Fibroblast of pulmonary artery (primary cell): Measurements from ENCODE around the gene SLC22A12.
"Not testable (repeated sequence)": the region's sequence is repeated elsewhere in the genome, so short reads cannot be mapped to it uniquely, and the experiment has no call there.

ENCODE experiments used
- DNase-seq: peaks from one replicate; pipeline ENCODE4 v3.0.0-alpha.2; 2010; ENCODE audit warnings: low read depth
- H3K4me3 ChIP-seq: replicated peaks from 2 replicates; pipeline ENCODE4 v1.5.1; 2011; ENCODE audit warnings: low read depth, mild to moderate bottlenecking, control low read depth, low read length, moderate library complexity
- CTCF ChIP-seq: IDR thresholded peaks from 2 replicates; pipeline ENCODE4 v1.5.1; 2011; ENCODE audit warnings: mild to moderate bottlenecking, control low read depth, low read length, inconsistent platforms; ENCODE audit errors: missing control alignments

SLC22A12 gene

GRCh38 chr11:64558869-64559268 is 32.2 kb upstream of the SLC22A12 start:
- DNase-seq = no peak
- H3K4me3 ChIP-seq = no peak overlapping the region
- TF ChIP-seq CTCF = no peak

- no peak for DNase-seq
- no peak overlapping the region for H3K4me3 ChIP-seq
- no peak for TF ChIP-seq CTCF
Observed at GRCh38 chr11:64559351-64560138, 31.5 kb upstream of the SLC22A12 start.

- H3K4me3 ChIP-seq = no peak overlapping the region
- TF ChIP-seq CTCF = no peak
- no peak for DNase-seq
Observed at GRCh38 chr11:64560139-64560771, 30.8 kb upstream of the SLC22A12 start.

DNA sequence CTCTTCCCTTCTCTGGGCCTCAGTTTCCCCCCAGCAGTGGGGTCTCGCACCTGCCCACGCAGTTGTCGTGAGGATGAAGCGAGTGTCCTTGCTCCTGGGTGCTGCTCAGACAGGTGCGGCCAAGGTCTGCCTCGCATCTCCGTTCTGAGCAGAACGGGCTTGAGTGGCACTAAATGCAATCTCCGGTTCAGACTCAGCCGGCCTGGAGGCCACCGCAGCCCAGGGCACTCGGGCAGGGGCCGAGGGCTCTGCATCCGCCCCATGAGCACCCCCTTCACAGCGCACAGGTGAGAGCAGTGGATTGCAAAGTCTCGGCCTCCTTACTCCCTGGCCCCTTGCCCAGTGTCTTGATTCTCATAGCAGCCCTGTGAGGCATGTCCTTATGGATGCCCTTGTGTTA is 30.1 kb upstream of the SLC22A12 start:
- no peak overlapping the region for H3K4me3 ChIP-seq
- TF ChIP-seq CTCF = no peak
- DNase-seq = no peak

- not testable (repeated sequence) for H3K4me3 ChIP-seq, DNase-seq
Observed at GRCh38 chr11:64561429-64561828, 29.6 kb upstream of the SLC22A12 start.

DNA sequence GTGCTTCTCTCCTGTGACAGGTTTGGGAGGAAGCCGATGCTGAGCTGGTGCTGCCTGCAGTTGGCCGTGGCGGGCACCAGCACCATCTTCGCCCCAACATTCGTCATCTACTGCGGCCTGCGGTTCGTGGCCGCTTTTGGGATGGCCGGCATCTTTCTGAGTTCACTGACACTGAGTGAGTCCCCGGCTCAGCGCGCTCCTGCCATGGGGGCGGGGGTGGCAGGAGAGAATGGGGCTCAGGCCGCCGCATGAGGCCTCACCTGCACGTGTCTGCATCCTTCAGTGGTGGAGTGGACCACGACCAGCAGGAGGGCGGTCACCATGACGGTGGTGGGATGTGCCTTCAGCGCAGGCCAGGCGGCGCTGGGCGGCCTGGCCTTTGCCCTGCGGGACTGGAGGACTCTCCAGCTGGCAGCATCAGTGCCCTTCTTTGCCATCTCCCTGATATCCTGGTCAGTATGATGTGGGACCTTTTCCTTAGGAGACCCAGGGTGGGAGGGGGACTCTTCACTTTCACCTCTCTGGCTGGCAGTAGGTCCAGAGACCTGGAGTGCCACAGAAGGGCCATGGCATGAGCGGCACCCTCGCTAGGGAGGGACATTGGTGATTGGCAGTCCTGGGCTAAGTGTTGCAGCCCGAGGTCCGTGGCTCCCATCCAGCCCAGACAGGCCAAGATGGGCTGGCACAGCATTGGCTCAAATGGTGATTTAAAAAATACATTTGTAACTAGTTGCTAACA is 28.9 kb upstream of the SLC22A12 start:
- no peak for DNase-seq
- no peak for TF ChIP-seq CTCF
- H3K4me3 ChIP-seq = no peak overlapping the region

GRCh38 chr11:64562723-64563351 is 28.2 kb upstream of the SLC22A12 start:
- H3K4me3 ChIP-seq = no peak overlapping the region
- TF ChIP-seq CTCF = no peak
- no peak for DNase-seq
